HEK293T (cell line): ENCODE data around the gene GABRB3.

Source experiments
- FOXM1 ChIP-seq: fragments of 450-650 bp; IDR thresholded peaks from 2 replicates; pipeline ENCODE4 v1.6.1; 2017; ENCODE audit warnings: mild to moderate bottlenecking, borderline replicate concordance
- ZNF384 ChIP-seq: fragments of 450-650 bp; IDR thresholded peaks from 2 replicates; pipeline ENCODE4 v1.6.1; 2016

- TF ChIP-seq ZNF384 (no peak), FOXM1 (no peak)
Observed at GRCh38 chr15:26561896-26562295, 211.0 kb downstream of the GABRB3 start.
